ENCODE data around the gene NKD2.
"Not testable (repeated sequence)": the region's sequence is repeated elsewhere in the genome, so short reads cannot be mapped to it uniquely, and the experiment has no call there.

NKD2 gene

DNA sequence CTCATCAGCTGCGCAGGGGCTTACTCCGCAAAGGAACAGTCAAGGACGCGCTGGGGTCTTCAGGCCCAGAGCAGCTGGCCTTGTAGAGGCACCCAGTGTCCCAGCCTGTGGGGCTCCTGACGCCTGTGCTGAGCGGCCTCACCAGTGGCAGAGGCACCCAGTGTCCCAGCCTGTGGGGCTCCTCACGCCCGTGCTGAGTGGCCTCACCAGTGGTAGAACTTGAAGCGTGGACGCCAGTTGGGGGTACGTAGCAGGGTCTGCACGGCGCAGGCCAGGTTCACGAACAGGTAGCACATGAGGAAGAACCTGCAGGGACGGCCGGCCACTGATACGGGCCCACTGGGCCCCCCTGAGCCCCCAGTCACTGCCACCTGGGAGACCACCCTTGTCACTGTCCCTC is 67.3 kb downstream of the NKD2 start:
- no peak for DNase-seq

DNA sequence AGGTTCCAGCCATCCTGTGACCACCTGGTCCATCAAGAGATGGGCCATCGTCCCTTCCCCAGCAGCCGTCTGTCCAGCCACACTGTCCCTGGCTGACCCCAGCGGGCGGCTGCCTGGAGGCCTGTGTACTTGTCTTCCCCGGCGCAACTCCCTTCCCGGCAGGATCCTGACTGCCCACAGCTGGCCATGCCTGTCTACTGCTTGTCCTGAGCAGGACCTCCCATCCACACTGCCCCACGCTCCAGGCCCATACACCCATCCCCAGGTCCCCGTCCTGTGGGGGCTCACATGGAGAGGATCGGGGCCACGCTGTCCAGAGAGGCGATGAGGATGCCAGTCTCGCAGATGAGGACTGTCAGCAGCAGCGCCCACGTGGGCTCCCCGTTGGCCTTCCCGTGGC is 67.8 kb downstream of the NKD2 start:
- no peak for DNase-seq

- no peak for DNase-seq
Measured at GRCh38 chr5:1077026-1077425, 68.4 kb downstream of the NKD2 start.

GRCh38 chr5:1077491-1078020 is 69.0 kb downstream of the NKD2 start:
- DNase-seq = no peak

GRCh38 chr5:1078206-1078605 is 69.6 kb downstream of the NKD2 start:
- DNase-seq = no peak

DNA sequence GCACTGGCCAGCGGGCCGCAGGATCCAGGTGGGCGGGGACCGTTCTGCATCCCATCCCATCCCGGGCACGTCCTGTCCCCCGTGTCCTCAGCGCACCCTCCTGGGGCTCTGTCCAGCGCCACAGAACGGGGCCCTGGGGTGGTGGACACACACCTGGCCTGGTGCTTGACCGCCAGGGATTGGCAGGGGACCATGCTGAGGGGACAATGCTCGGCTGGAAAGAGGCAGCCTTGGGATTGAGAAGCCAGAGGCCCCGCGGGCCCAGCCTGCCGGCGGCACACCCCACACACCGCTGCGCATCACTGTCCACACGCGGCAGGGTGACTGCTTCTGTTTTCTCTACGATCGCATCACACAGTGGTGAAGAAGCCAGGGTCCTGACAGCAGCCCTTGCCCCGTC is 70.2 kb downstream of the NKD2 start:
- no peak for DNase-seq

DNA sequence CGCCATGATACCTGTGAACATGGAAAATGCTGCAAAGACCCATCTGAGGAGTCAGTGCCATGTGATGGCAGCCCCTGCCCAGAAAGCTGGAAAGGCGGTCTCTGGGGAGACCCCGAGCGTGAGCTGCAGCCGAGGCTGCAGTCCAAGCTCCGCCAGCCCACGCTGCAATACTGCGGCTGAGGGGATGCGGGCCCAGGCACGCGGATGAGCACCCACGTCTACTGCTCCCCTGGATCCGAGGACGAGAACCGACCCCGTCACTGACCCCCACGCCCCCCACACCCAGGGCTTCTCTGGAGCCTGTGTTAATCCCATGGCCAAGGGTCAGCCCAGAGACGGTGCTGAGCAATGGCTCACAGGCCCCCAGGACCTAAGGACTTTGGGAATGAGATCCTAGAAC is 70.9 kb downstream of the NKD2 start:
- DNase-seq = no peak

DNA sequence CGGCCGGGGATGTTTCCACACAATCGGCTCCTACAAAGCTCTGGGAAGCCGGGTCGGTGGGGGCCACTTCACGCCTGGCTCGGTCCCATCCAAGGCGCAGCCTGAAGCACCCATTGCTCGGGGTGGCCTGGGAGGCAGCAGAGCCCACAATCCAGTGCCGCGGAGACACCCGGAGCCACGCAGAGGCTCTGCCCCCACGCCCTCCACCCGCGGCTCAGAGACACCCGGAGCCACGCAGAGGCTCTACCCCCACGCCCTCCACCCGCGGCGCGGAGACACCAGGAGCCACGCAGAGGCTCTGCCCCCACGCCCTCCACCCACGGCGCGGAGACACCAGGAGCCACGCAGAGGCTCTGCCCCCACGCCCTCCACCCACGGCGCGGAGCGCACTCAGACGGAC is 71.4 kb downstream of the NKD2 start:
- DNase-seq = no peak

DNA sequence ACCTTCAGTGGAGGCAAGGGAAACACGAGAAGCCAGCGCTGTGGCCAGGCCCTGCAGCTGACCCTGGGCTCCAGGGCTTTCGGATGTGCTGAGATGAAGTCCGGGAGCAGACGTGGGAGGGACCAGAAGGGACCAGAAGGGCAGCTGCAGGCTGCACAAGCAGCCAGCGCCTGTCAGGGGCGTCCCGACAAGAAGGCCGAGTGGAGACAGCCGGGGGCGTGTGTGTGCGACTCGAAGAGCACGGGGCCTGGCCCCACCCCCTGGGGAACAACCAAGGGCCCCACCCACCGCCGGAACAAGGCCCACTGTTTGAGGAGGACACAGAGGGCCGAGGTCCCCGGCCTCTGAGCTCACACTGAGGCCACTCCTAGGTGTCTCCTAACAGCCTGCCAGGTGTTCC is 71.8 kb downstream of the NKD2 start:
- no peak for DNase-seq

GRCh38 chr5:1081519-1081918 is 72.9 kb downstream of the NKD2 start:
- no peak for DNase-seq

DNA sequence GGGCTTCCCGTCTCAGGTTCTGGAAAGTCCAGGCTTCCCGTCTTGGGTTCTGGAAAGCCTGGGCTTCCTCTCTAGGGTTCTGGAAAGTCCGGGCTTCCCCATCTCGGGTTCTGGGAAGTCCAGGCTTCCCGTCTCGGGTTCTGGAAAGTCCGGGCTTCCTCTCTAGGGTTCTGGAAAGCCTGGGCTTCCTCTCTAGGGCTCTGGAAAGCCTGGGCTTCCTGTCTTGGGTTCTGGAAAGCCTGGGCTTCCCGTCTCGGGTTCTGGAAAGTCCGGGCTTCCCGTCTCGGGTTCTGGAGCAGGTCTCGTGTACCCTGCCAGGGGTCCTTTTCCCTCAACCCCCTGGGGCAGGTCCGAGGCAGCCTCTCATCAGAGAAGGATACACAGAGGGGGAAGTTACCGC is 74.4 kb downstream of the NKD2 start:
- DNase-seq = not testable (repeated sequence)

GRCh38 chr5:1083823-1084605 is 75.4 kb downstream of the NKD2 start:
- DNase-seq = no peak

- DNase-seq = no peak
Measured at GRCh38 chr5:1085391-1085790, 76.8 kb downstream of the NKD2 start.

DNA sequence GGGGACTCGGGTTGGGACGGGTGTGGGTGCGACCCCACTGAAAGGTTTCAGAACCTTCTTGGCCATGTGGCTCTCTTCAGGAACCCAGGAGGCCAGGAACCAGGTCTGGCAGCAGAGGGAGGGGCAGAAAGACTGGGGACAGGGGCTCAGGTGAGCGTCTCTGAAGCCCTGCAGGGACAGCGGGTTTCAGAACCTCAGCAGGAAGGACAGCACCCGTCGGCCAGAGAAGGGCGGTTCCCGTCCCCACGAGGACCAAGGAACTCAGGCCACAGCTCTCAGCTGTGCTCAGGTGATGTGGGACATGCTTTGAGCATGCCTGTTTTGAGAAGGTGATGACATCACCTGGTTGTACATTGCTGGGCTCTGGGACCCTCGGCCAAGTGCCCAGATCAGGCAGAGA is 77.5 kb downstream of the NKD2 start:
- DNase-seq = no peak

- no peak for DNase-seq
Measured at GRCh38 chr5:1086871-1087270, 78.3 kb downstream of the NKD2 start.

GRCh38 chr5:1087428-1087827 is 78.8 kb downstream of the NKD2 start:
- DNase-seq = no peak

DNA sequence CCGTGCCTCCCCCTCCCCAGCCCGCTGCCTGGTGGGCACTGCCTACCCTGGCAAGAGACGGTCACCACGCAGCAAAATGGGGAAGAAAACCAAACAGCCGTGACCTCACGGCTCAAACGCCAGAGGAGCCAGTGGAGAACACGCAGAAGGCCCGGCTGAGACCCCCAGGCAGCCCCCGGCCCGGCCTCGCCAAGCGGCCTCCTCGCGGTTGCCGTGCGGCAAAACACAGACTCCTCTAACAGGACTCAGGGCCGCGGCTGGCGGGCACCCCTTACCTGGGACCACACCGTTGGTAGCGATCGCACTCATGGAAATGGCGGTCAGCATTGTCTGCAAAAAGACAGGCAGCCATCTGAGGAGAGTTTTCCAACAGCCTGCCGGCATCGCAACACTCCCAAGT is 79.4 kb downstream of the NKD2 start:
- DNase-seq = no peak

All from CD4-positive, alpha-beta T cell treated with Interferon alpha-2 for 1 hour (primary cell).